ENCODE data around the gene KIF16B. TPM values are rescaled to one million over a fixed set of nuclear protein-coding genes. Genes with fewer than 3 reads are reported as not detected.

The KIF16B gene
- total and polyA plus RNA-seq, 2 of the 8 experiments (the other 6 are each of a cell fraction or from before 2014, with no cell fraction given): 3.0 to 9.2 TPM

GRCh38 chr20:16434062-16434664 lies 139.1 kb downstream of the KIF16B start:
- no peak overlapping the region for H3K27ac ChIP-seq (ENCODE audit: low read depth, low read length)
- H4K5ac ChIP-seq (ENCODE audit: insufficient read length, low read depth, low read length): no peak overlapping the region
- H3K4ac ChIP-seq (replicated peaks; ENCODE audit: insufficient read length, low read depth, low read length): no peak overlapping the region
- DNase-seq (ENCODE audit: low read depth in 1 of 2, low spot score in 2 of 2) (peak; percentile 63 to 96), FAIRE-seq (peak; percentile 80)
- no peaks in the 10 kb centered on the region for H3K23me2 ChIP-seq (ENCODE audit: low read depth, low read length)
- no peaks in the 10 kb centered on the region for H3K9me3 ChIP-seq (ENCODE audit: insufficient read depth in 2 of 2, low read depth in 1 of 2, low read length in 1 of 2)
- H3K9ac ChIP-seq (replicated peaks in 1 of 4; ENCODE audit: extremely low read depth in 1 of 4, low read depth in 3 of 4, low read length in 3 of 4): no peak overlapping the region
- no peaks in the 10 kb centered on the region for H3K79me2 ChIP-seq (ENCODE audit: control insufficient read depth in 1 of 2, insufficient read depth in 2 of 2, low read length in 2 of 2)
- H2AK5ac ChIP-seq (ENCODE audit: low read depth, low read length): no peak overlapping the region
- 56% methylated on average over 10 of the region's 10 CpGs; no CpG with 5 or more reads in 1 of the 2 experiments for WGBS, 2 experiments (ENCODE audit: extremely low coverage in 1 of 2, insufficient coverage in 1 of 2, insufficient read length in 1 of 2, insufficient replicate concordance in 2 of 2, low coverage in 1 of 2, low lambda C conversion rate in 2 of 2, missing lambda C conversion rate in 1 of 2)
- H4K91ac ChIP-seq (replicated peaks; ENCODE audit: insufficient read length, low read length): no peak overlapping the region
- no peaks in the 10 kb centered on the region for H3K79me1 ChIP-seq (ENCODE audit: low read depth, low read length)
- H3K18ac ChIP-seq (ENCODE audit: extremely low read depth, low read length): no peak overlapping the region; the same call in 1 of the 2 replicates
- H2AFZ ChIP-seq (ENCODE audit: low read length): no peak overlapping the region
- no peak overlapping the region for H3K4me3 ChIP-seq (ENCODE audit: extremely low read depth in 1 of 4, insufficient read depth in 2 of 4, low read depth in 3 of 4, low read length in 4 of 4)
- peak; percentile 68 for TF ChIP-seq CHD2 (IDR thresholded peaks at IDR 0.05; ENCODE audit: low read length)
- TF ChIP-seq ASH2L (IDR thresholded peaks at IDR 0.05; ENCODE audit: low read length): no peak
- TF ChIP-seq CTCF (IDR thresholded peaks at IDR 0.05; ENCODE audit: control extremely low read depth in 1 of 3, insufficient read depth in 1 of 3, low read depth in 1 of 3, low read length in 3 of 3): peak; percentile 63 to 85 (median 78)
- peak; percentile 56 to 60 for TF ChIP-seq RAD21 (IDR thresholded peaks at IDR 0.05 in 1 of 2, conservative IDR thresholded peaks at IDR 0.05 in 1 of 2; ENCODE audit: low read depth in 2 of 2, low read length in 2 of 2)
- no peak overlapping the region for H2BK12ac ChIP-seq (ENCODE audit: low read depth, low read length)
- no peaks in the 10 kb centered on the region for H3K36me3 ChIP-seq (ENCODE audit: control insufficient read depth in 2 of 4, insufficient read depth in 4 of 4, low read length in 3 of 4)
- no peak overlapping the region for H3K23ac ChIP-seq (ENCODE audit: insufficient read length)
- H4K20me1 ChIP-seq (replicated peaks in 1 of 2; ENCODE audit: control insufficient read depth in 1 of 2, insufficient read depth in 2 of 2, low read length in 2 of 2): no peaks in the 10 kb centered on the region
- H3K14ac ChIP-seq (ENCODE audit: insufficient read length): no peak overlapping the region
- H2BK120ac ChIP-seq (replicated peaks; ENCODE audit: low read depth, low read length): no peak overlapping the region
- H3K27me3 ChIP-seq (replicated peaks in 1 of 4; ENCODE audit: control insufficient read depth in 3 of 4, extremely low read depth in 1 of 4, insufficient read depth in 3 of 4, low read length in 3 of 4): peaks cover 0 to 1% (median 0%) of the 10 kb centered on the region in 4 experiments; a peak in 1 of 7 replicates
- no peak overlapping the region for H2BK15ac ChIP-seq (ENCODE audit: low read length)
- peaks cover 0 to 5% (median 0%) of the 10 kb centered on the region in 4 experiments; a peak in 2 of 7 replicates for H3K4me1 ChIP-seq (replicated peaks in 1 of 4; ENCODE audit: control insufficient read depth in 3 of 4, insufficient read depth in 4 of 4, low read length in 3 of 4)
- CTCF ChIA-PET (ENCODE audit: partially characterized antibody): interaction anchor here (0.6 to 2.7 kb wide), 16 partner anchors 8 to 646 kb away, joined by 3 to 9 read pairs (median 3); no protein-coding TSS in a partner anchor
- H3K56ac ChIP-seq (replicated peaks; ENCODE audit: insufficient read length, low read depth, low read length): no peak overlapping the region
- H4K8ac ChIP-seq (ENCODE audit: extremely low read depth, insufficient read depth, low read length): no peak overlapping the region
- no peak overlapping the region for H2BK20ac ChIP-seq (ENCODE audit: low read length)
- no peak overlapping the region for H2BK5ac ChIP-seq (ENCODE audit: low read depth, low read length)
- POLR2A ChIA-PET (ENCODE audit: partially characterized antibody): no interaction called here
- H3K4me2 ChIP-seq (ENCODE audit: insufficient read depth in 1 of 2, low read depth in 2 of 2, low read length in 2 of 2): no peak overlapping the region

Measured in H1 (cell line).